Ascending aorta (tissue), 2 donors: ENCODE measurements around the gene VIPR2. TPM values are rescaled to one million over a fixed set of nuclear protein-coding genes. Genes with fewer than 3 reads are reported as not detected.

Source experiments
- DNase-seq, 2 donors: peaks; one replicate each; pipeline ENCODE4 v3.0.0-alpha.2; 2019; ENCODE audit warnings: low spot score in 2 of 2
- H3K27ac ChIP-seq, 2 donors: fragments of 200-600 bp; sonication (generic); one replicate each; pipeline ENCODE4 v1.5.1; 2016 to 2017; ENCODE audit warnings: mild to moderate bottlenecking in 1 of 2
- H3K27me3 ChIP-seq: fragments of 200-600 bp; sonication (generic); one replicate; pipeline ENCODE4 v1.5.1; 2017
- H3K36me3 ChIP-seq, 2 donors: fragments of 200-600 bp; sonication (generic); one replicate each; pipeline ENCODE4 v1.5.1; 2016
- H3K4me1 ChIP-seq, 2 donors: fragments of 200-600 bp; sonication (generic); one replicate each; pipeline ENCODE4 v1.5.1; 2016 to 2017; ENCODE audit warnings: mild to moderate bottlenecking in 1 of 2
- H3K4me3 ChIP-seq, 2 donors: fragments of 200-600 bp; sonication (generic); one replicate each; pipeline ENCODE4 v1.5.1; 2016 to 2017; ENCODE audit warnings: mild to moderate bottlenecking in 1 of 2
- H3K9me3 ChIP-seq, 2 donors: fragments of 200-600 bp; sonication (generic); one replicate each; pipeline ENCODE4 v1.5.1; 2016
- intact Hi-C: fragments of 100-400 bp; cut with DNase I; formaldehyde crosslinking; loops from one replicate; pipeline ENCODE4 v1.15.1; 2023
- total RNA-seq: library from RNA; depleted of rRNA; stranded (reverse); fragments of >200 nt; gene quantifications from one replicate; pipeline ENCODE4 v1.1.0, GENCODE V29; 2016
- TF ChIP-seq, protein P1 (sequence below), 3 experiments: fragments of 200-600 bp in 2 of 3; fragments of 450-650 bp in 1 of 3; sonication (generic) in 2 of 3; IDR thresholded peaks; one replicate each; pipeline ENCODE4 v1.5.1; 2016 to 2019; ENCODE audit warnings: antibody characterized with exemption in 3 of 3, mild to moderate bottlenecking in 1 of 3, moderate library complexity in 1 of 3

Gene VIPR2
- total RNA-seq, 1 donor from 2014 or later: 17.8 TPM

DNA sequence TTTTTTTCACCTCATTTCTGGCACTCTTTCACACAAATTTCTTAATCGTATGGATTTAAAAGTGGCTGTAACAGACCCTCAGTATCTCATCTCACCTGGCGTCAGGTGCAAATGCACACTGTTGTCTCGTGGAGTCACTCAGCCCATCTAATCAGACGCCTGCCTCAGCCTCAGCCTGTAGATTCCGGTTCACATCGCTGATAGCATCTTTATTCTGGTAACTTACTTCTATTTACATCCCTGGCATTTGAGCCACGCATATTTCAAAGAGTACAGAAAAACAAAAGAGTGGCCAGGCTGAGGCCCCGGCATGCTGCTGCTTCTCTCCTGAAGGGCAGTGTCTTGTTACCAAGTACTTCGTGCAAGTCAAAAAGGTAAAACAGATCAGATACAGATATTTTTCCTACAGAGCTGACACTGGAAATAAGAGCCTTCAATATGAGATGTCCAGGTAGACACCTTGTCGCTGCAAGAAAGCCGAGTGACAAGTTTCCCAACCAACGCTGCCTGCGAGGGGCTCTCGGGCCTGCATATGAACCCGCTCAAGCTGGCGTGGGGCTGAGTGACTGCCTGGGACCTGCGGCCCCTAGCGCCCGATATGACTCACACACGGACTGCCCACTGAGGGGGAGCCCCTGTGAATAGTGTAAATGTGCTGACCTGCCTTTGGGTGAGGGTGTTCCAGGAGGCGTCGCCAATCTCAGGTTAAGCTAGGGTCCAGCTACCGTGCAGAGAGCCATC, 4.3 kb downstream of the VIPR2 start:
- peaks cover 6 to 14% of the 10 kb centered on the region in 2 donors for H3K36me3 ChIP-seq
- intact Hi-C loops: loop anchor here (5.0 kb wide), 1 partner anchor 108 kb away; no protein-coding TSS in a partner anchor
- no peak overlapping the region for H3K27ac ChIP-seq
- no peaks in the 10 kb centered on the region for H3K27me3 ChIP-seq
- TF ChIP-seq, protein P1, sequence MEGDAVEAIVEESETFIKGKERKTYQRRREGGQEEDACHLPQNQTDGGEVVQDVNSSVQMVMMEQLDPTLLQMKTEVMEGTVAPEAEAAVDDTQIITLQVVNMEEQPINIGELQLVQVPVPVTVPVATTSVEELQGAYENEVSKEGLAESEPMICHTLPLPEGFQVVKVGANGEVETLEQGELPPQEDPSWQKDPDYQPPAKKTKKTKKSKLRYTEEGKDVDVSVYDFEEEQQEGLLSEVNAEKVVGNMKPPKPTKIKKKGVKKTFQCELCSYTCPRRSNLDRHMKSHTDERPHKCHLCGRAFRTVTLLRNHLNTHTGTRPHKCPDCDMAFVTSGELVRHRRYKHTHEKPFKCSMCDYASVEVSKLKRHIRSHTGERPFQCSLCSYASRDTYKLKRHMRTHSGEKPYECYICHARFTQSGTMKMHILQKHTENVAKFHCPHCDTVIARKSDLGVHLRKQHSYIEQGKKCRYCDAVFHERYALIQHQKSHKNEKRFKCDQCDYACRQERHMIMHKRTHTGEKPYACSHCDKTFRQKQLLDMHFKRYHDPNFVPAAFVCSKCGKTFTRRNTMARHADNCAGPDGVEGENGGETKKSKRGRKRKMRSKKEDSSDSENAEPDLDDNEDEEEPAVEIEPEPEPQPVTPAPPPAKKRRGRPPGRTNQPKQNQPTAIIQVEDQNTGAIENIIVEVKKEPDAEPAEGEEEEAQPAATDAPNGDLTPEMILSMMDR (IDR thresholded peaks at IDR 0.05): no peak
- H3K4me1 ChIP-seq: peaks cover 0 to 12% of the 10 kb centered on the region in 2 donors
- DNase-seq: no peak
- H3K4me3 ChIP-seq: no peak overlapping the region
- H3K9me3 ChIP-seq: no peaks in the 10 kb centered on the region

- intact Hi-C loops: loop anchor here (5.0 kb wide), 1 partner anchor 107 kb away; no protein-coding TSS in a partner anchor
- TF ChIP-seq, protein P1 (IDR thresholded peaks at IDR 0.05): no peak
- H3K4me3 ChIP-seq: no peak overlapping the region
Observed at GRCh38 chr7:159139639-159140038, 5.0 kb downstream of the VIPR2 start.

DNA sequence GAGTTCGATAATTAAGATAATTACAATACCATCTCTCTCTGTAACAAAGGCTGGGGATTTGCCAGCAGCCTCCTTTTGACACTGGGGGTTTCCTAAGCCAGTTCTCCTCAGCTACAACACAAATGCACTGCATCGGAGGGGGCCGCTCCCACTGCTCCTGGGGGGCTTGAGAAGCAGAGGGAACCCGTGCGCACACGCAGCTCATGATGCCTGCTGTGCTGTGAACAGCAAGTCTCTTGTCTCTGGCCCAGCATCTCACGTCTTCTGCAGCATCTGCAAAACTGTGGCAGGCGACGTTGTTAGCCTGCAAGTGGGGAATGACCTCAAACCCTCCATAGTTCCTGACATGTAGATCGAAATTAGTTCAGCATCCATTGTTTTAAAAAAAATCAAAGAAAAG, 5.5 kb downstream of the VIPR2 start:
- peaks cover 6 to 14% of the 10 kb centered on the region in 2 donors for H3K36me3 ChIP-seq
- TF ChIP-seq, protein P1 (IDR thresholded peaks at IDR 0.05): no peak
- no peaks in the 10 kb centered on the region for H3K9me3 ChIP-seq
- H3K27me3 ChIP-seq: no peaks in the 10 kb centered on the region
- H3K4me3 ChIP-seq: no peak overlapping the region
- intact Hi-C loops: no loop called here
- peaks cover 0 to 12% of the 10 kb centered on the region in 2 donors for H3K4me1 ChIP-seq
- no peak for DNase-seq
- no peak overlapping the region for H3K27ac ChIP-seq

More at GRCh38 chr7:159139639-159140038, 5.0 kb downstream of the VIPR2 start:
- DNase-seq: no peak
- Histone ChIP-seq H3K4me1 (peaks cover 0 to 12% of the 10 kb centered on the region in 2 donors), H3K9me3 (no peaks in the 10 kb centered on the region), H3K27me3 (no peaks in the 10 kb centered on the region), H3K27ac (no peak overlapping the region), H3K36me3 (peaks cover 6 to 14% of the 10 kb centered on the region in 2 donors)

DNA sequence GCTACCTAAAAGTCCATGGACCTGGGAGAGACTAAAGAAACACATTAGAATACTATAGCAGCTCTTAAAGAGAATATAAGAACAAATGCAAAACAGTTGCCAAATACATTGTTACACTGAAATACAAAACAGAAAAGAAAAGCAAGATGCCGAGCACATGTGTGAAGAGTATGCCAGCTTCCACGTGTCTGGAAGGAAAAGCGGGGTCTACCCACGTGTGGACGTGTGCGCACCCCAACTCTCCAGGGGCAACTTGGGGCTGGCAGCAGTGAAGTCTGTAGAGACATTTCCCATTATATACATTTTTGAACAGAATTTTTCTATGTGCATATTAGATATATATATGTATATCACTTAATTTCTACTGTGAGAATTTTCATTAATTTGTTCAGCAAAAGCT, 6.2 kb downstream of the VIPR2 start:
- no peak for DNase-seq
- intact Hi-C loops: no loop called here
- TF ChIP-seq, protein P1 (IDR thresholded peaks at IDR 0.05): no peak

DNA sequence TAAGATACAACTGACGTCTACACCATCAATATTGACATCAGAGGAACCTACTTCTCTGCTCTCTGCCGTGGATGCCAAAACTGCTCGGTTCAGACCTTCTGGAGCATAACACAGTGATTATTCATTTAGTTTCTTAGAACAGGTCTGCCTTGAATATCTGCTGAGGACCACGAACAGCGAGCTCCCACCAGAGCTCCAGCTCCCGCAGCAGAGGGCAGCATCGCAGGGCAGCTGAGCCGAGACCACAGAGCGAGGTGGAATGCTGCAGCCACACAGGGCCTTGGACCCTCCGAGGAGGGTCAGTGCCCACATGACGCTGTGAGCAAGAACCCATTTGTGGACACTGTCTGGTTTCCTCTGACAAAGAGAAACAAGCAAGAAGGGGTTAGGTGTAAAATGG, 6.8 kb downstream of the VIPR2 start:
- intact Hi-C loops: no loop called here
- no peaks in the 10 kb centered on the region for H3K27me3 ChIP-seq
- H3K27ac ChIP-seq: no peak overlapping the region
- no peaks in the 10 kb centered on the region for H3K9me3 ChIP-seq
- no peak overlapping the region for H3K4me3 ChIP-seq
- TF ChIP-seq, protein P1 (IDR thresholded peaks at IDR 0.05): no peak
- peaks cover 0 to 2% of the 10 kb centered on the region in 2 donors for H3K4me1 ChIP-seq
- DNase-seq: no peak
- peaks cover 6 to 14% of the 10 kb centered on the region in 2 donors for H3K36me3 ChIP-seq

More for the DNA sequence above, 6.2 kb downstream of the VIPR2 start:
- Histone ChIP-seq H3K4me3 (no peak overlapping the region), H3K27ac (no peak overlapping the region), H3K36me3 (peaks cover 6 to 14% of the 10 kb centered on the region in 2 donors), H3K9me3 (no peaks in the 10 kb centered on the region), H3K4me1 (peaks cover 0 to 8% of the 10 kb centered on the region in 2 donors), H3K27me3 (no peaks in the 10 kb centered on the region)
